GM12865 (cell line): ENCODE results near the gene PPEF1.
A peak's percentile ranks its signal among the peaks of the same experiment; 100 is the strongest.
"Not testable (repeated sequence)": the region's sequence is repeated elsewhere in the genome, so short reads cannot be mapped to it uniquely, and the experiment has no call there.

Source experiments
- DNase-seq: peaks from one replicate; pipeline ENCODE4 v3.0.0; 2010; ENCODE audit warnings: low read depth
- H3K4me3 ChIP-seq: 2 replicates; pipeline ENCODE4 v1.5.1; 2011; ENCODE audit warnings: mild to moderate bottlenecking, low read depth, low read length, control low read depth
- CTCF ChIP-seq: IDR thresholded peaks from 2 replicates; pipeline ENCODE4 v1.5.1; 2011; ENCODE audit warnings: low read length, control low read depth, low read depth, inconsistent platforms; ENCODE audit not compliant: insufficient read depth; ENCODE audit errors: missing control alignments

Gene PPEF1

GRCh38 chrX:18833071-18833731 is 125.8 kb downstream of the PPEF1 start:
- H3K4me3 ChIP-seq = no peak overlapping the region

DNA sequence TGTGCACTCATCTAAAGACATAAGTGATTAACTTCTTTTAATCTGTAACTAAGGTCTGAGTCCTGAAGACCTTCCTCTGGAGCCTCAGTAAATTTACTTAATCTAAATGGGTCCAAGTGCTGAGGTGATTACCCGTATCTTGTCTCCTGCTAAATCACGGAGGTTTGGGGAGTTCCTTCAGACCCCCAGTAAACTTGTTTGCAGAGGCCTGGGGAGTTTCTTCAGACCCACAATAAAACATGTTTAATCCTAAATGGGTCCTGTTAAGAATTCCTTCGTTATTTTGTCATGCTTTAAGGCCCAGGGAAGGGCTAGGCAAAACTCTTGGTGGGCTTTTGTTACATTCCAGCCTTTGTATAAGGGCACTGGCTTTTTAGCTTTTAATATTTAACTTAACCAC is 140.5 kb downstream of the PPEF1 start:
- not testable (repeated sequence) for H3K4me3 ChIP-seq, DNase-seq

More at GRCh38 chrX:18833071-18833731, 125.8 kb downstream of the PPEF1 start:
- no peak for TF ChIP-seq CTCF
- no peak for DNase-seq

- H3K4me3 ChIP-seq = no peak overlapping the region
- DNase-seq = peak; percentile 86
- no peak for TF ChIP-seq CTCF
Measured at GRCh38 chrX:18855919-18856644, 148.6 kb downstream of the PPEF1 start.

DNA sequence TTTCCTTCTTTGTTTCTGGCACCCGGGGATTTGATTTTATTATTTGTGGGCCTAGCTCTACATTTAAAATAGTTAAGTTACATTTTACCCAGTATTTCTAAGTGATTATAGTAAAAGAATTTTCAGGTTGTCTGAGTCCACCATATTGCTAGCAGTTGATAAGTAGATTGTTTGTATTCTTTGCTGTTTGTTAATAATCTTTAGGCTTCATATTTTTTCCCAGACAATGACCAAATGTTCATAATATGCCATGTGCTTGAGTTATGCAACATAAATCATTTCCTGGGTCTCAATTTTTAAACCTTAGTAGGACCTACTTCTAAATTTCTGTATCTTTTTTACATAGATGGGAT is 149.2 kb downstream of the PPEF1 start:
- no peak for DNase-seq
- H3K4me3 ChIP-seq = no peak overlapping the region
- TF ChIP-seq CTCF = no peak

DNA sequence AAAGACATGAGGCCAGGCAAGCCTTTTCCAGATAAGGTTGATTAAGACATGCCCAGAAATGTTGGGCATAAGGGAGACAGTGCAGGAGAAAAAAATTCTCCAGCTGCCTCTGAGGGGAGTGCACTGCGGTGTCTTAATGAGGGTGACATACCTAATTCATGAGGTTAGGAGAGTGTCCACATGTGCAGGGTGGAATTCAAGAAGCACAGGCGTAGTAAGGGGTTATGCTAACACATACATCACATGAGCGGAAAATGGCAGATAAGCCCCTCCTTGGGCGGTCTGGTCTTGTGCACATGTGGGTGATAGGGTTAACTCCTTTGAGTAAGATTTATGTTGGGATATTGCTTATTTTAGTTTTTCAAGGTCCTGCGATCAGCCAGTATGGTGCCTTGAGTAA is 154.1 kb downstream of the PPEF1 start:
- DNase-seq = no peak
- H3K4me3 ChIP-seq = no peak overlapping the region
- no peak for TF ChIP-seq CTCF

DNA sequence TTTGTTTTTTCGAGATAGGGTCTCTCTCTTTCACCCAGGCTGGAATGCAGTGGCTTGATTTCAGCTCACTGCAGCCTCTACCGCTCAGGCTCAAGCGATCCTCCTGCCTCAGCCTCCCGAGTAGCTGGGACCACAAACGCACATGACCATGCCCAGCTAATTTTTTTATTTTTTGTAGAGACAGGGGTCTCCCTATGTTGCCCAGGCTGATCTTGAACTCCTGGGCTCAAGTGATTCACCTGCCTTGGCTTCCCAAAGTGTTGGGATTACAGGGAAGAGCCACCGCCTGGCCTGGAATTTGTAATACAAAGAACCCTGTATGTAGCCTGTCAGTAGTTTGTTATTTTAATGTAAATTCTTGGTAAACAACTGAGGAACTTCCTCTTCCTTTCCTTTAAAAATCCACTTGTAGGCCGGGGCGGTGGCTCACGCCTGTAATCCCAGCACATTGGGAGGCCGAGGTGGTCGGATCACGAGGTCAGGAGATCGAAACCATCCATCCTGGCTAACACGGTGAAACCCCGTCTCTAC is 157.0 kb downstream of the PPEF1 start:
- no peak for DNase-seq
- no peak overlapping the region for H3K4me3 ChIP-seq
- TF ChIP-seq CTCF = no peak

GRCh38 chrX:18871161-18871890 is 163.9 kb downstream of the PPEF1 start:
- no peak for DNase-seq
- no peak for TF ChIP-seq CTCF
- no peak overlapping the region for H3K4me3 ChIP-seq
